Measurements from ENCODE around the gene SDF2L1. TPM values are rescaled to one million over a fixed set of nuclear protein-coding genes. Genes with fewer than 3 reads are reported as not detected.

SDF2L1 gene
- total and polyA plus RNA-seq, 10 of the 15 experiments (the other 5 are each of a cell fraction or from before 2014, with no cell fraction given) = 3.0 to 214 (median 55.5) TPM

- FAIRE-seq (peak; percentile 49), ATAC-seq (peak; percentile 99), DNase-seq (ENCODE audit: low read depth, low spot score) (peak; percentile 51)
- in situ Hi-C loops (cut with MboI) (no loop called here), intact Hi-C loops (cut with micrococcal nuclease; ENCODE audit: unreplicated experiment) (no loop called here)
- no TSS peak for BruUV-seq (replicated peaks)
- H3K27me3 ChIP-seq (replicated peaks in 1 of 2; ENCODE audit: control insufficient read depth in 2 of 2, insufficient read depth in 2 of 2, low read length in 1 of 2) = no peaks in the 10 kb centered on the region
- under 1% methylated on average over 44 of the region's 44 CpGs for WGBS (ENCODE audit: insufficient coverage, insufficient replicate concordance, low lambda C conversion rate, missing lambda C conversion rate)
- H3K27ac ChIP-seq (ENCODE audit: control insufficient read depth, insufficient read depth) = peak overlapping the region; percentile 89
- SMC1A ChIA-PET (ENCODE audit: uncharacterized antibody, unreplicated experiment) = interaction anchor here (0.8 to 2.4 kb wide), 4 partner anchors 10 to 286 kb away, joined by 3 to 8 read pairs (median 3); partner anchors contain the start of gene SDF2L1
- peaks cover 3% of the 10 kb centered on the region in 2 experiments for H3K36me3 ChIP-seq (ENCODE audit: control insufficient read depth in 2 of 2, insufficient read depth in 2 of 2, low read length in 1 of 2)
- H4K20me1 ChIP-seq (ENCODE audit: control insufficient read depth, insufficient read depth) = no peaks in the 10 kb centered on the region
- H3K4me2 ChIP-seq (ENCODE audit: control insufficient read depth, insufficient read depth) = peak overlapping the region; percentile 93
- H3K4me1 ChIP-seq (ENCODE audit: control insufficient read depth, insufficient read depth, low read length) = peaks cover 3% of the 10 kb centered on the region
- peak overlapping the region; percentile 90 for H2AFZ ChIP-seq (ENCODE audit: control insufficient read depth, low read depth, low read length)
- peak overlapping the region; percentile 95 for H3K9ac ChIP-seq (ENCODE audit: control insufficient read depth, insufficient read depth, low read length)
- POLR2A ChIA-PET = interaction anchor here (1.4 to 1.6 kb wide), 3 partner anchors 10 to 72 kb away, joined by 3 to 6 read pairs (median 4); partner anchors contain the start of genes PPIL2 and SDF2L1
- RAD21 ChIA-PET (ENCODE audit: unreplicated experiment) = interaction anchor here (1.0 to 1.9 kb wide), 3 partner anchors 9 to 111 kb away, joined by 4 to 5 read pairs (median 4); partner anchors contain the start of gene SDF2L1
- H3K4me3 ChIP-seq = peak overlapping the region; percentile 73
- H3K79me2 ChIP-seq (ENCODE audit: control insufficient read depth, insufficient read depth, low read length) = peaks cover 7% of the 10 kb centered on the region
- H3K9me3 ChIP-seq (replicated peaks; ENCODE audit: control insufficient read depth, insufficient read depth, low read length) = no peaks in the 10 kb centered on the region
- CTCF ChIA-PET = interaction anchor here (0.9 to 3.0 kb wide), 3 partner anchors 10 to 559 kb away, joined by 3 to 10 read pairs (median 4); partner anchors contain the start of genes SDF2L1 and YDJC
- TF ChIP-seq CREM (IDR thresholded peaks at IDR 0.05; ENCODE audit: low read depth) = 0 out of 2 replicates have a peak, but pooled peaks have one; percentile 6
- TF ChIP-seq, protein P1, sequence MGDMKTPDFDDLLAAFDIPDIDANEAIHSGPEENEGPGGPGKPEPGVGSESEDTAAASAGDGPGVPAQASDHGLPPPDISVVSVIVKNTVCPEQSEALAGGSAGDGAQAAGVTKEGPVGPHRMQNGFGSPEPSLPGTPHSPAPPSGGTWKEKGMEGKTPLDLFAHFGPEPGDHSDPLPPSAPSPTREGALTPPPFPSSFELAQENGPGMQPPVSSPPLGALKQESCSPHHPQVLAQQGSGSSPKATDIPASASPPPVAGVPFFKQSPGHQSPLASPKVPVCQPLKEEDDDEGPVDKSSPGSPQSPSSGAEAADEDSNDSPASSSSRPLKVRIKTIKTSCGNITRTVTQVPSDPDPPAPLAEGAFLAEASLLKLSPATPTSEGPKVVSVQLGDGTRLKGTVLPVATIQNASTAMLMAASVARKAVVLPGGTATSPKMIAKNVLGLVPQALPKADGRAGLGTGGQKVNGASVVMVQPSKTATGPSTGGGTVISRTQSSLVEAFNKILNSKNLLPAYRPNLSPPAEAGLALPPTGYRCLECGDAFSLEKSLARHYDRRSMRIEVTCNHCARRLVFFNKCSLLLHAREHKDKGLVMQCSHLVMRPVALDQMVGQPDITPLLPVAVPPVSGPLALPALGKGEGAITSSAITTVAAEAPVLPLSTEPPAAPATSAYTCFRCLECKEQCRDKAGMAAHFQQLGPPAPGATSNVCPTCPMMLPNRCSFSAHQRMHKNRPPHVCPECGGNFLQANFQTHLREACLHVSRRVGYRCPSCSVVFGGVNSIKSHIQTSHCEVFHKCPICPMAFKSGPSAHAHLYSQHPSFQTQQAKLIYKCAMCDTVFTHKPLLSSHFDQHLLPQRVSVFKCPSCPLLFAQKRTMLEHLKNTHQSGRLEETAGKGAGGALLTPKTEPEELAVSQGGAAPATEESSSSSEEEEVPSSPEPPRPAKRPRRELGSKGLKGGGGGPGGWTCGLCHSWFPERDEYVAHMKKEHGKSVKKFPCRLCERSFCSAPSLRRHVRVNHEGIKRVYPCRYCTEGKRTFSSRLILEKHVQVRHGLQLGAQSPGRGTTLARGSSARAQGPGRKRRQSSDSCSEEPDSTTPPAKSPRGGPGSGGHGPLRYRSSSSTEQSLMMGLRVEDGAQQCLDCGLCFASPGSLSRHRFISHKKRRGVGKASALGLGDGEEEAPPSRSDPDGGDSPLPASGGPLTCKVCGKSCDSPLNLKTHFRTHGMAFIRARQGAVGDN (IDR thresholded peaks at IDR 0.05) = 0 out of 2 replicates have a peak, but pooled peaks have one; percentile 34
- 0 out of 2 replicates have a peak, but pooled peaks have one; percentile 28 for TF ChIP-seq NR2F1 (conservative IDR thresholded peaks at IDR 0.05)
- TF ChIP-seq RFX5 (IDR thresholded peaks at IDR 0.05; ENCODE audit: low read depth, low read length) = peak; percentile 43; the same call in 1 of the 2 replicates
- no peak for TF ChIP-seq CTCF (IDR thresholded peaks at IDR 0.05 in 2 of 3, conservative IDR thresholded peaks at IDR 0.05 in 1 of 3; ENCODE audit: control insufficient read depth in 2 of 3, extremely low read depth in 1 of 3, insufficient read depth in 1 of 3, low read depth in 3 of 3, low read length in 3 of 3)
- TF ChIP-seq TAF1 (IDR thresholded peaks at IDR 0.05; ENCODE audit: borderline replicate concordance, low read depth, low read length) = peak; percentile 66; the same call in 1 of the 2 replicates
- no peak for TF ChIP-seq HDAC6 (IDR thresholded peaks at IDR 0.05; ENCODE audit: unreplicated experiment)
- peak; percentile 98 for TF ChIP-seq NFYB (IDR thresholded peaks at IDR 0.05; ENCODE audit: insufficient read depth, low read depth, low read length)
- TF ChIP-seq RELB (IDR thresholded peaks at IDR 0.05; ENCODE audit: low read depth) = peak; percentile 9; the same call in 1 of the 2 replicates
- peak; percentile 28; the same call in 1 of the 2 replicates for TF ChIP-seq BACH1 (IDR thresholded peaks at IDR 0.05; ENCODE audit: borderline replicate concordance)
- TF ChIP-seq POLR2AphosphoS5 (IDR thresholded peaks at IDR 0.05; ENCODE audit: low read length) = peak; percentile 61; the same call in 1 of the 2 replicates
- no peak for TF ChIP-seq SRF (IDR thresholded peaks at IDR 0.05; ENCODE audit: low read depth in 2 of 2, low read length in 2 of 2)
- peak; percentile 78 for TF ChIP-seq MYC (IDR thresholded peaks at IDR 0.05; ENCODE audit: insufficient read depth, insufficient read length, insufficient replicate concordance, low read length, severe bottlenecking)
These were observed 10.0 kb downstream of the SDF2L1 start for GRCh38 chr22:21652010-21652546.

Data from GM12878 (cell line).